HCEC 1CT (cell line): ENCODE data around the gene LAIR2.
A peak's percentile ranks its signal among the peaks of the same experiment; 100 is the strongest.
"Not testable (repeated sequence)": the region's sequence is repeated elsewhere in the genome, so short reads cannot be mapped to it uniquely, and the experiment has no call there.

ENCODE experiments used
- DNase-seq: peaks from one replicate; pipeline ENCODE4 v3.0.0-alpha.2; 2017

Gene LAIR2

DNA sequence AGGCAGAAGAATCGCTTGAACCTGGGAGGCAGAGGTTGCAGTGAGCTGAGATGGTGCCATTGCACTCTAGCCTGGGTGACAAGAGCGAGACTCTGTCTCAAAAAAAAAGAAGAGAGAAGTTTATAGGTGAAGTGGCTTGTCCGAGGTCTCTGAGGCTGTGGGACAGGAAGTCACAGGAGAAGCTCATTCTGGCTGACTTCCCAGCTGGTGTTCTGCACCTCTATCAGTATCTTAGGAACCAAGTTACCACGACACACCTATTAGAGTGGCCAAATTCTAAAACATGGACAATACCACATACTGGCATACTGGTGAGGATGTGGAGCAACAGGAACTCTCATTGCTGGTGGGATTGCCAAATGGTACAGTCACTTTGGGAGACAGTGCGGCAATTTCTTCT, 7.3 kb upstream of the LAIR2 start:
- not testable (repeated sequence) for DNase-seq

DNA sequence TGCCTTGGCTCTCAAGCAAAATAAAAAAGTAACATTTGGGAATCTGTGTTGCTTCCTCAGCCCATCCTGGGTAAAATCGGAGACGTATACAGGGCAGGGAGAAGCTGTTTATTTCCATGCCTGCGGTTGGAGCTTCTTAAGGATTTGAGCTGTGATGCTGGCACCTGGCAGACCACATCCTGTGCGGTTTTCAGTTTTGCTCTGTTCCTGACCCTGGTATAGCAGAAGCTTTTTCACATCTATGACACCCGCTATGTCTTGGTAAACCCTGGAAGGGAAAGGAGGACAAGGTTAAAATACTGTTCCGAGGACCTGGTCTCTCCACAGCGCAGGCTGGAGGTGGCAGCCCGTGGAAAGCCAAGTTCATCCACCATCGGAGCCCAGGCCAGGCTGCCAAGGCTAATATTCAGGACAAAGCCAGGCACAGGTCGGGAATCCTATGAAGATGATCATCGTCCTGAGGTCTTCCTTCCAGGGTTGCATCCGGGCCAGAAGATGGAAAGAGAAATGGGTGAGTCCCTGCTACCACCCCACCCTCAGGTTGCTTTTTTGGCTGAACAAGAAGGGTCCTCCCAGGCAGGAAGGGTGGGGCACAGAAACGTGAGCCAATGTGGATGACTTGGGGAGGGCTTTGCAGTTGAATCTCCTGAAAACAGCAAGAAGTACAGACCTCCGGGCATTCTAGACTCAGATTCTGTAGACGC, 4.7 kb upstream of the LAIR2 start:
- not testable (repeated sequence) for DNase-seq

DNA sequence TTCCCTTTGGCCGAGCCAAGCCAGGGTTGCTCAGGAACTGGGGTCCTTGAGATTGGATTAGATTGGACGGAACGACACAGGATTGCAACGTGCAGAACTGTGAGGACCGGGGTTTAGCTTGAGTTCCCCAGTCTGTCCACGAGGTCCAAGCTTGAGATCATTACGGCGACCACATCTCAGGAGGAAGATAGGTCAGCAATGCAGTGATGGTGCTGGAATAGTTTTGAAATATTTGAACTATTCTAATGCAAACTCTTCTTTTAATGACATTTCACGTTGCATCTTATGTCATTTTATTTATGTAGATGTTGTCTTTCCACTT, 4.2 kb upstream of the LAIR2 start:
- DNase-seq, result not testable (repeated sequence)

DNA sequence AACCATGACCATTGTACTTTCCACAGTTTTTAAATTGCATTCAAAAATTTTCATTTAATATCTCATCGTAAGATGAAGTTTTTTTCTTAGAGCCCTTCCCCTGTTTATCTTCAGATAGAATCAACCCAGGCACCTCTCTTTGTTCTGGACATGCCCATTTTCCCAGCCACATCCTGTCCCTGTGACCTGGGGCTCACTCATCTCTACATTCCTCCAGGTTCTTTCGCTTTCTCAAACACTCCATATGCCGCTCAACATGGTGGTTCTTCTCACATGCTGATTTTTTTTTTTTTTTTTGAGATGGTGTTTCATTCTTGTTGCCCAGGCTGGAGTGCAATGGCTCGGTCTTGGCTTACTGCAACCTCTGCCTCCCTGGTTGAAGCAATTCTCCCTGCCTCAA, 2.9 kb downstream of the LAIR2 start:
- not testable (repeated sequence) for DNase-seq

DNA sequence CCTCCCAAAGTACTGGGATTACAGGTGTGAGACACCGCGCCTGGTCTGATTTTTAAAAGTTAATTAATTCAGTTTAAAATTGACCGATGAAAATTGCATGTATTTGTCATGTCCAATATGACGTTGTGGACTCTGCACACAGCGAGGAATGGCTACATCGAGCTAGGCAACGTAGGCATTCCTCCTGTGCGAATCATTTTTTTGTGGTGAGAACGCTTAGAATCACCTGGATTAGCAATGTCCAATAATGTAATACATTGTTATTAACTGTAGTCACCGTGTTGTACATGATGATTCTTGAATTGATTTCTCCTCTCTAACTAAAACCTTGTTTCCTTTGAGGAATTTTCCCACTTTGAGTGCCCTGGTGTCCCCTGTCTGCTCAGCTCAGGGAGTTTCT, 3.4 kb downstream of the LAIR2 start:
- DNase-seq, result no peak

DNA sequence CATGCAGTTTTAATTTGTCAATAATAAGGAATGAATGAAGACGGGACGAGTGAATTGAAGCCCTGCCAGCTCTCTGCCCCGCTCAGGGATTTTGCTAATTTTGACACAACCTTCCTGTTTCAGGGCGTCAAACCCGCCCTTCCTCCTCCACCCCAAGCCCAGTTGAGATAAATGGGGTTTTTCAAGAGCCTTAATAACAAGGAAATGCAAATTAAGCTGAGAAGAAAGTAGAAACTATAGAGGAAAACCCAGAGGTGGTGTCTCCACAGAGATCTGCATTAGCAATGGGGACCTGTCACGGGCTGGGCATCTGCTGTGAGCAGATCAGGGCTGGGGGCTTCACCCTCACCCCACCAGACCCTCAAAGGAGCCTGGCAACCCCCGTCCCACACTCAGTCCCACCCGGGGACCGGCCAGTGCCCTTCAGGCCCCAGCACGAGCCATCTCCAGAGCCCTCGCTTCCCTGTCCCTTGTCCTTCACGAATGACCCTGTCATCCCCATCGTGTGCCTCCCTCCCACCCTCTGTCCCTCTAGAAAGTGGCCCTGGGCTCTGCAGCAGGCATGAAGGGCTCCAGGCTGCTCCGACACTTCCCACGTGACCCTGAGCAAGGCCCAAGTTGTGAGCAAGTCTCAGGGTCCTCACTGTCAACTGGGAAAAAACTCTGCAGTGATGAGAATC, 4.5 kb downstream of the LAIR2 start:
- not testable (repeated sequence) for DNase-seq

DNA sequence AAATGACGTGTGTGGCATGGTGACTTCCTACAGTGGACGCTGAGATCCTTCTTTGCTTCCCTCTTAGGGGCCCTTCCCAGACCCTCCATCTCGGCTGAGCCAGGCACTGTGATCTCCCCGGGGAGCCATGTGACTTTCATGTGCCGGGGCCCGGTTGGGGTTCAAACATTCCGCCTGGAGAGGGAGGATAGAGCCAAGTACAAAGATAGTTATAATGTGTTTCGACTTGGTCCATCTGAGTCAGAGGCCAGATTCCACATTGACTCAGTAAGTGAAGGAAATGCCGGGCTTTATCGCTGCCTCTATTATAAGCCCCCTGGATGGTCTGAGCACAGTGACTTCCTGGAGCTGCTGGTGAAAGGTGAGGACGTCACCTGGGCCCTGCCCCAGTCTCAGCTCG, 5.2 kb downstream of the LAIR2 start:
- DNase-seq, result no peak

DNA sequence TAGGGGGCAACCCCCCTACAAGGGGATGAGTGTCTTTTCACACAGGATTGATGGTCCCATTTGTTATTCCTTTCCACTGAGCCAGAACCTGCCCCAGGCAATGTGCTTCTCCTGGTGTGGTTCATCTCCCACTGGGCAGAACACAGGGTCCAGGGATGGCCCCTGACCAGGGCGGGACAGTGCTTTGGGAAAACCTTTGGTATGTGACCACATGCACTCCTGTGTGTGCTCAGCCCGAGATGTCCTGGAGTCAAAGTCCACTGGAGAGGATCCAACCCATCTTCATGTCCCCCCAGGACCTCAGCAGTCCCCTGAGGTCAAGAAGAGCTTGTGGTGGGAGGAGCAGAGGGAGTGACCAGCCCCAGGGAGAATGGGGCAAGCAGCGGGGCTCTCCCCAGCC, 5.9 kb downstream of the LAIR2 start:
- DNase-seq, result not testable (repeated sequence)

DNA sequence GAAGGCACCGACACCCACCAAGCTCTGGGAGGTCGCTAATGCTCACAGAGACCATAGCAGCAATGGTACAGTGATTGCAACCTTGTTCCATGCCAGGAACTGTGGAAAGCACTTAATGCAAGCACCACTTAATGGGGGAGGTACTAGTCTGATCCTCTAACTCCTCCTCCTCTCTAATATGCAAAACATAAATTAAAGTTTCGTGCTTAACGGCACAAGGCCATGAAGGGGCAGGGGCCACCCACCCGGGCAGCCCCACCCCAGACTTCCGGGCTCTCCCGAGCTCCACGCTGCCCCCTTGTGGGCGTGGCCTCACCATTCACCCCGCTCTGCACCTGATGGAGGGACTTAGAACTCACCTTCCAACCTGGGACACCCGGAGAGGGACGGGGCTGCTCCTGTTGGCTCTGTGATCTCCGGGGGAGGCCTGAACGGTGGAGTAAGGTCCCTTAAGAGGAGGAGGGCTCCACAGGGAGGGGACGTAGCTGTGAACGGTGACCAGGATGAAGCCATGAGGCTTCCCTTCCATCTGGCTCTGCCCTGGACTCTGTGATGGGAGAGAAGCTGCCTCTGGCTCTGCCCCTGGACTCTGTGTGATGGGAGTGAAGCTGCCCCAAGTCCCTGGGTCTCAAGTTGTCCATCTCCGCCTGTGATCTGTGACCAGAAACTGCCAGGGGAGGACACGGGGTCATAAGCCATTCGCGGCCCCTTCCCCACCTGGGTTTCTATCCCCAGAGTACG, 6.7 kb downstream of the LAIR2 start:
- not testable (repeated sequence) for DNase-seq

DNA sequence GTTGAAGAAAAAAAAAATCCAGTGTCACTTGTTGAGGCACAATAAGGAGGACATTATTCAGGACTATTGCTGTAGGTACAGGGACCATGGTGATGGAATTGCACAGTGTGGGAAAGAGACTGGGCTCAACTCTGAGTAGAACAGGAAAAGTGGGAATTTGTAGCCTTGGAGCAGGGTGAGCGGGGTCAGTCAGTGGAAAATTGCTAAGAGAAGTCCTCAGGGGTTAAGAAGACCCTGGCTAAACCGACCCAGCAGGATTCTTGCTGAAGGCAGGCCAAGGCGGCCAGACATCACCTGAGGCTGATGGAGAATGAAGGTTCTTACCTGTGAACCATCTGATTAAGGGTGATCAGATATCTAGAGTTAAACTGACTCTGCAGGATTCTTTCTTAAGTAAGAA, 12.5 kb downstream of the LAIR2 start:
- no peak for DNase-seq

DNA sequence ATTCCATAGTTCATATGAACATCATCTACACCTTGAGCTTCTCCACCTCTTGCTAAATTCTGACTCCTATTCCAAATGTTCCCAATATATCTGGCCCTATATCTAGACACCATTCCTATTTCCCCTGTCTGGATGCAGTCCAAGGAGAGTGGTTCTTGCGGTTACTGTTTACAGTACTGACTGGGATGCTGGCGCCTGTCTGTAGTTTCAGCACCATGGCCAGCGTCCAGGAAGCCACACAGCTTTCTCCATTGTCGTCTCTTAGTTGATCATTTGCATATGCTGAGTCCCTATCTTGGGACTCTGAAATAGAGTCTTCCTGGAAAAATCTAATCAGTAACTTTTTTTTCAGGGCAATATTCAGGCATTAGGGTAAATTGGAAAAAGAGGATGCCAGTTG, 14.9 kb downstream of the LAIR2 start:
- DNase-seq, result no peak

DNA sequence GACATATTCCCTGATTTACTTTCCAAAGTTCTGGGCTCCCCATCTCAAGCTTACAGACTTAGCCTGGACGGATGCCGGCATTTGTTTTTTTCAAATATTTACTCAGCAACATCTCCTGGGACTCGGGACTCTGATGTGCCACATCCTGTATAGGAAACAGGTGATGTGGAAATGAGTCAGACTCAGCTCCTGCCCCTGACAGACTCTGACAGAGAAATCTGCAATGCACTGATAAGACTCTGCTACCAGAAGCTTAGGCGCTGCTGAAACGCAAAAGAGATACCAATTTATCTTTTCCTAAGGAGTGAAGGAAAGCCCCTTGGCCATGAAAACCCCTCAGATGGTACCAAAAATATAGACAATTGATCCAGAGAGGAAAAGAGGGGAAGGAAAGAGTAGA, 16.2 kb downstream of the LAIR2 start:
- no peak for DNase-seq

DNA sequence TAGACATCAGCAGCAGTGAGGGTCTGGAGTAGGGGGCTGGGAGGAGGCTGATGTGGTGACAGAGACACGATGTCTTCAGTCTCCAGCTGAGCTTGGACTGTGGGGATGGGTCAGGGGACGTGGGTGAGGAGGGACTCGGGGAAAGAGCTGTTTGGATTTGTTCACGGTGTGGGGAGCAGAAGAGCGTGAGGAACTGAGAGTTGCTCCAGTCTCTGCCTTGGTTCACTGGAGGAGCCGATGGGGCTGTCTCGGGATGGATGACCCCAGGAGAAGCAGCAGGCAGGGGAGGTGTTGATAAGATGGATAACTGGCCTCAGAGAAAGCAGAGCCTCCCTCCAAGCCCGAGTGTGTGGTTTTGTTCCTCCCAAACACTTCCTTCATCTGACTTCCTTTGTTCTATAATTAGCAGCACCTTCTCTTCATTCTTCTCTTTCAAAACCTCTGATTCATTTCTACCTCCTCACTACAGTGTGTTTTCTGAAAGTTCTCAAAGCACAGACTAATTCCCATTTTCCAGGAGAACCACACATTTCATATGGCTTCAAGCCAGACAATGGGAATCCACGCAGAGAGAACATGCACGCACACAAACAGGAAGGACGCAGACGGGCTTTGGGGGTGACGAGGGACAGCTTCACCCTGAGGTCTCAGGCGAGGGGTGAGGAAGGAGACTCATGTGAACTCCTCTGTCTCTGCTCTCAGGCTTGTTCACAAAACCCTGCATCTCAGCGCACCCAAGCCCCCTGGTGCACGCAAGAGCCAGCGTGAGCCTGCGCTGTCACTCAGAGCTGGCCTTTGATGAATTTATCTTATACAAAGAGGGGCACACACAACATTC, 18.6 kb downstream of the LAIR2 start:
- no peak for DNase-seq

DNA sequence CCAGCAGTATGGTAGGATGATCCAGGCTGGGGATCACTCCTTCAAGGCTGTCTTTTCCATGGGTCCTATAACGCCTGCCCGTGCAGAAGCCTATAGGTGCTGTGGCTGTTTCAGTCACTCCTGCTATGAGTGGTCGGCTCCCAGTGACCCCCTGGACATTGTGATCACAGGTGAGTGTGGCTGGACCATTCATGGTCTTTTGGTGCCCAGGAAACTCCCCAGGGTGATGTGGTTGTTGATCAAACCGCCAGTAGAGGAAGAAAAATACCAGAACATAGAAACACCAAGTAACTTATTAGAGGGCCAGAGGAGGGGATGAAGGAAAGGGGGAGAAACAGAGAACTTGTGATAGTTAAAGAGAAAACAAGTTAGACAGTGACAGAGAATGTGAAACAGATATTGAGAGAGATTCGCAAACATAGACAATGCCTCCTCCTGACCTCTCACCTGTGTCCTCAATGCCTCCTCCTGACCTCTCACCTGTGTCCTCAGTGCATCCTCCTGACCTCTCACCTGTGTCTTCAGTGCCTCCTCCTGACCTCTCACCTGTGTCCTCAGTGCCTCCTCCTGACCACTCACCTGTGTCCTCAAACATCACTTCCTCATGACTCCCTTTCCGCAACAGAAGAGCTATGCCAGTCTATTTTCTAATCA, 19.4 kb downstream of the LAIR2 start:
- DNase-seq, result no peak

DNA sequence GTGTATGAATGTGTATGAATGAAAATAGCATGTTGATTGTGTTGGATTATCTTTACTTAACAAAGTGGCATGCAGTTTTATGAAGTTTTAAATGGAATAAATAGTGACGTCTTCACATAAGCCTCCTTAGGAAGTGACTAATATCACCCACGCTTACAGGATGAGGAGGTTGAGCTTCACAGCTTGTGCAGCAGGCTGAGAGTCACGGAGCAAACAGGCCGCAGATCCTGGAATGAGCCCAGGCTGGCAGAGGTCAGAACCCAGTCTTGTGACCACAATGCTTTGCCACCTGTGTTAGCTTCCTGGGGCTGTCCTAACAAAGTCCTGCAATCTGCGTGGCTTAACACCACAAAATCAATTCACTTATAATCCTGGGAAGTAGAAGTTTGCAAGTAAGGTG, 20.8 kb downstream of the LAIR2 start:
- peak; percentile 67 for DNase-seq

DNA sequence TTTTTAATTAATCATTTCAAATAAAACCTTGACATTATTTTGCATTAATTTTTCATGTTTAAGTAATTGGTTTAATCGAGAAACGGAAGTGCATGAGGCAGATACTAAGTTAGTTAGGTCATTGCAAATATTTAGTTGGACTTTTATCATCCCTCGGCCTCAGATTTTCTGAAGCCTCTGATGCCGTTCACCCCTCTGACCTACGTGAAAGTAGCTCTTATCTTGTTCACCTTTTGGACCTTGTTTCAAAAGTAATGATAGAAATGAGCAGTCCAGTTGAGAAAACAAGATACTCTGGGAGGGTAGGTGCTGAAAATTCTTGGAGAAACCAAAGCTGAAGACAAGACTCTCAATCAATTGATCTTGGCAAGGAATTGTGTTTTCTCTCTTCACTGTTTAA, 23.0 kb downstream of the LAIR2 start:
- no peak for DNase-seq

DNA sequence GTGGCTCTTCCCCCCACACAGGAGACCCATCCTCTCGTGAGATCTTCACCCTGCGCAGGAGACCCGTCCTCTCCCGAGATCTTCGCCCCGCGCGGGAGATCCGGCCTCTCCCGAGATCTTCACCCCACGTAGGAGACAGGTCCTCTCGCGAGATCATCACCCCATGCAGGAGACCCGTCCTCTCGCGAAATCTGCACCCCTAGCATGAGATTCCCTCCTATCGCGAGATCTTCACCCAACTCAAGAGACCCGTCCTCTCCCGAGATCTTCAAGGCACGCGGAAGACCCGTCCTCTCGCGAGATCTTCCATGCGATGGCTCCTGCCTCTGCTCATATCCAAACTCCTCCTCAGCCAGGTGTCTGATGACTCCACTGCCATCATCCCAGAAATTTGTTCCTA, 24.3 kb downstream of the LAIR2 start:
- DNase-seq, result no peak

DNA sequence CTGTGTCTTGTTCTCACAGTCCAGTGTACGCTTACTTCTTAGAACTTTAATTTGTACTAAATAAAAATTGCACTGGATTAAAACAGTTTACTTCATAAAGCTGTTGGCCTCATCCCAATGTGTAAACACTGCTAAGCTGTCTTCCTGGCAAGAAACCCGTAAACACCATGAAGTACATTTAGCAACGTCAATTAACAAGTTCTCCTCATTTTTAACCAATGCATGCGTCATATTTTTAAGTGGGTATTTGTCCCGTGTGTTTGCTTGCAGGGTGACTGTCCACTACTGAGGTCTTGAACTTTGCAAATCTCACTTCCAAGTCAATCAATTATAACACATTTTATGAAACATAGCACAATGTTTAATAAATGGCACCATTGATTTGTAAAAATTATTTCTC, 28.2 kb downstream of the LAIR2 start:
- no peak for DNase-seq

DNA sequence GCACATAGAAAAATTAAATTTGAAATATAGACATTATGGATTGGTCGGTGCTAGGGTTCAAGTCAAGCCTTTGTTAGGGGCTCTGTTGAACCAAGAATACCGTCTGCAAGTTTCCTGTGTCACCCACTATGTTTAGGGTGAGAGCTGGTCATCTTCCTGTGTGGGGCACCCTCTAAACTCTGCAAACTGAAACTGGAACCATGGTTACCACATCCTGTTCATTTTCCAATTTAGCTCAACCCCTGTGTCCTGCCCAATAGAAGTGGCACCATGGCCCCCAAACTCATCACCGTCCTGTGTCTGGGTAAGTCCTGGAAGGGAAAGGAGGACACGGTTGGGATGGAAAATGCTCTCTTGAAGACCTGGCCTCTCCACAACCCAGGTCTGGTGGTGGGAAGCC, 29.9 kb downstream of the LAIR2 start:
- no peak for DNase-seq

DNA sequence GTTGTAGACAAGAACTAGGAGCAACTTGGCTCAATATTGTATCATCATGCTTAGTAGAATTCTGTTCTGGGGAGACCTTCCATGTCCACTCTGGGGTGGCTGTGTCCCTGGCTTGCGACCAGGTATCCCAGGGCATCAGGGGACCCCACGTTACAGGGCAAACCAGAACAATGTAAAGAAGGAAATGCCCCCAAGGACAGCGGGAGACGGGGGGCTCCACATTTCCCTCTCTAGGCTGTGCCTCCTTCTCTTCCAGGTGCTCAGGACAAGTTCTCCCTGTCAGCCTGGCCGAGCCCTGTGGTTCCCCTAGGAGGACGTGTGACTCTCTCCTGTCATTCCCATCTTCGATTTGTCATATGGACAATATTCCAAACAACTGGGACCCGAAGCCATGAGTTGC, 30.8 kb downstream of the LAIR2 start:
- no peak for DNase-seq

DNA sequence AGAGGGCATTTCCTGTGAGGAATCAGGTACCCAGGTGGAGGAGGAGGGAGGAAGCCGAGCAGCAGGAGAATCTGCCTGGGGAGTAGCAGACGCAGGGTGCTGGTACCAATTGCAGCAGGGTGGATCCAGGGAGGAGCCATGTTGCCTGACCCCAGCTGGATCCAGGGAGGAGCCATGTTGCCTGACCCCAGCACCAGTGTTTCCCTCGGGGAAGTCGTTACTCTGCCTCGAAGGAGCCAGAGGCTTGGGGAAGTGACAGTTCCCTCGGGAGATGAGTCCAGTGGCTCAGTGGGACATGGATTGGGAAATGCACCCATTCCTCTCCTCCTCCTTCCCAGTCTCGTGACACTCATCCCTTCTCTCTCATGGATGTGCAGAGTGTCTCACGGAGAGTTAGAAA, 31.5 kb downstream of the LAIR2 start:
- no peak for DNase-seq

DNA sequence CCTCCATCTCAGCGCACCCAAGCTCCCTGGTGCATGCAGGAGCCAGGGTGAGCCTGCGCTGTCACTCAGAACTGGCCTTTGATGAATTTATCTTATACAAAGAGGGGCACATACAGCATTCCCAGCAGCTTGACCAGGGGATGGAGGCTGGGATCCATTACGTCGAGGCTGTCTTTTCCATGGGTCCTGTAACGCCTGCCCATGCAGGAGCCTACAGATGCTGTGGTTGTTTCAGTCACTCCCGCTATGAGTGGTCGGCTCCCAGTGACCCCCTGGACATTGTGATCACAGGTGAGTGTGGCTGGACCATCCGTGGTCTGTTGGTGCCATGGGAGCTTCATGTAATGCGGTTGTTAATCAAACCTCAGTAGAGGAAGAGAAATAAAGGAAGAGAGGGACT, 33.0 kb downstream of the LAIR2 start:
- DNase-seq, result no peak

DNA sequence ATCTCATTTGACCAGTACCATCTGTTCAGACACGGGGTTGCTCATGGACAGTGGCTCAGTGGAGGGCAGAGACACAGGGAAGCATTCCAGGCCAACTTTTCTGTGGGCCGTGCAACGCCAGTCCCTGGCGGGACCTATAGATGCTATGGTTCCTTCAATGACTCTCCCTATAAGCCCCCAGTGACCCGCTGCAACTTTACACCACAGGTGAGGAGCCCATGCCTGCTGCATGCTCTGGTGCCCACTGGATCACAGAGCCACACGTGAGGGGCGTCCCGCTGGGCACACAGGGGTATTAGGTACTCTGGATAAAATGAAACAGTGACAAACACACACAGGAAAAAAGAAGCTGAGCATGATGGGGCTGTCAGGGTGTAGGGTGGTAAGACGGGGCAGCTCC, 34.3 kb downstream of the LAIR2 start:
- no peak for DNase-seq
